ENCODE measurements around the gene PDE8A.

- TF ChIP-seq, protein P1, sequence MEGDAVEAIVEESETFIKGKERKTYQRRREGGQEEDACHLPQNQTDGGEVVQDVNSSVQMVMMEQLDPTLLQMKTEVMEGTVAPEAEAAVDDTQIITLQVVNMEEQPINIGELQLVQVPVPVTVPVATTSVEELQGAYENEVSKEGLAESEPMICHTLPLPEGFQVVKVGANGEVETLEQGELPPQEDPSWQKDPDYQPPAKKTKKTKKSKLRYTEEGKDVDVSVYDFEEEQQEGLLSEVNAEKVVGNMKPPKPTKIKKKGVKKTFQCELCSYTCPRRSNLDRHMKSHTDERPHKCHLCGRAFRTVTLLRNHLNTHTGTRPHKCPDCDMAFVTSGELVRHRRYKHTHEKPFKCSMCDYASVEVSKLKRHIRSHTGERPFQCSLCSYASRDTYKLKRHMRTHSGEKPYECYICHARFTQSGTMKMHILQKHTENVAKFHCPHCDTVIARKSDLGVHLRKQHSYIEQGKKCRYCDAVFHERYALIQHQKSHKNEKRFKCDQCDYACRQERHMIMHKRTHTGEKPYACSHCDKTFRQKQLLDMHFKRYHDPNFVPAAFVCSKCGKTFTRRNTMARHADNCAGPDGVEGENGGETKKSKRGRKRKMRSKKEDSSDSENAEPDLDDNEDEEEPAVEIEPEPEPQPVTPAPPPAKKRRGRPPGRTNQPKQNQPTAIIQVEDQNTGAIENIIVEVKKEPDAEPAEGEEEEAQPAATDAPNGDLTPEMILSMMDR (IDR thresholded peaks at IDR 0.05), result no peak
- TF ChIP-seq POLR2A (IDR thresholded peaks at IDR 0.05), result no peak
Observed at GRCh38 chr15:84975871-84976351, 5.7 kb upstream of the PDE8A start.

Data from right lobe of liver (tissue), 4 donors.